Tibial artery (tissue), 4 donors: ENCODE results near the gene FAS.
A peak's percentile ranks its signal among the peaks of the same experiment; 100 is the strongest.

Source experiments
- DNase-seq, 2 donors: peaks; one replicate each; pipeline ENCODE4 v3.0.0-alpha.2; 2019
- H3K27ac ChIP-seq, 2 donors: fragments of 200-600 bp; sonication (generic) in 1 of 2; 1 replicate in 1 of 2; 2 replicates in 1 of 2; pipeline ENCODE4 v1.5.1; 2018 to 2019; ENCODE audit warnings: mild to moderate bottlenecking in 1 of 2
- H3K27me3 ChIP-seq, 2 donors: fragments of 200-600 bp; sonication (generic) in 1 of 2; one replicate each; pipeline versions ENCODE4 v1.5.1 to v1.6.0; 2016 to 2019
- H3K36me3 ChIP-seq, 3 donors: fragments of 200-600 bp; sonication (generic) in 2 of 3; one replicate each; pipeline ENCODE4 v1.5.1; 2016 to 2019; ENCODE audit warnings: mild to moderate bottlenecking in 2 of 3
- H3K4me1 ChIP-seq, 4 donors: fragments of 200-600 bp; sonication (generic) in 2 of 4; 1 replicate in 3 of 4; 2 replicates in 1 of 4; pipeline ENCODE4 v1.5.1; 2016 to 2019
- H3K4me3 ChIP-seq, 2 donors: fragments of 200-600 bp; sonication (generic) in 1 of 2; 1 replicate in 1 of 2; 2 replicates in 1 of 2; pipeline ENCODE4 v1.5.1; 2018 to 2019; ENCODE audit warnings: mild to moderate bottlenecking in 2 of 2
- H3K9me3 ChIP-seq, 3 donors: fragments of 200-600 bp; sonication (generic) in 1 of 3; one replicate each; pipeline ENCODE4 v1.5.1; 2016 to 2019
- CTCF ChIP-seq, 2 experiments: fragments of 200-600 bp in 1 of 2; fragments of 450-650 bp in 1 of 2; IDR thresholded peaks; one replicate each; pipeline ENCODE4 v1.5.1; 2017 to 2019; ENCODE audit warnings: antibody characterized with exemption in 2 of 2, mild to moderate bottlenecking in 1 of 2, moderate library complexity in 1 of 2
- intact Hi-C: fragments of 100-400 bp; cut with DNase I; formaldehyde crosslinking; loops from one replicate; pipeline ENCODE4 v1.15.0; 2023; ENCODE audit warnings: low total_unique reads

Gene FAS

GRCh38 chr10:88996927-88997326 lies 6.3 kb downstream of the FAS start:
- Histone ChIP-seq H3K27me3 (no peaks in the 10 kb centered on the region), H3K27ac (peak overlapping the region; percentile 7 to 92), H3K4me1 (peaks cover 0 to 91% (median 16%) of the 10 kb centered on the region in 4 donors), H3K36me3 (no peaks in the 10 kb centered on the region), H3K9me3 (no peaks in the 10 kb centered on the region), H3K4me3 (no peak overlapping the region)
- no peak for TF ChIP-seq CTCF (IDR thresholded peaks at IDR 0.05)
- intact Hi-C loops: no loop called here
- DNase-seq: no peak

GRCh38 chr10:88999625-89000024 lies 9.0 kb downstream of the FAS start:
- peak overlapping the region; percentile 71 to 92 for H3K27ac ChIP-seq
- peak overlapping the region; percentile 32 to 42 for H3K4me3 ChIP-seq
- no peaks in the 10 kb centered on the region for H3K9me3 ChIP-seq
- no peak for TF ChIP-seq CTCF (IDR thresholded peaks at IDR 0.05)
- H3K27me3 ChIP-seq: no peaks in the 10 kb centered on the region
- DNase-seq: no peak
- intact Hi-C loops: no loop called here
- H3K4me1 ChIP-seq: peaks cover 0 to 82% (median 16%) of the 10 kb centered on the region in 4 donors
- H3K36me3 ChIP-seq: peaks cover 9 to 13% (median 10%) of the 10 kb centered on the region in 3 donors

GRCh38 chr10:89001024-89001728 lies 10.6 kb downstream of the FAS start:
- peak overlapping the region; percentile 32 to 42 for H3K4me3 ChIP-seq
- no peaks in the 10 kb centered on the region for H3K27me3 ChIP-seq
- H3K4me1 ChIP-seq: peaks cover 0 to 68% (median 13%) of the 10 kb centered on the region in 4 donors
- no peak for DNase-seq
- H3K9me3 ChIP-seq: no peaks in the 10 kb centered on the region
- intact Hi-C loops: no loop called here
- peak overlapping the region; percentile 71 to 92 for H3K27ac ChIP-seq
- peaks cover 9 to 16% (median 10%) of the 10 kb centered on the region in 3 donors for H3K36me3 ChIP-seq
- no peak for TF ChIP-seq CTCF (IDR thresholded peaks at IDR 0.05)

GRCh38 chr10:89001729-89002072 lies 11.1 kb downstream of the FAS start:
- H3K36me3 ChIP-seq: peaks cover 9 to 16% (median 10%) of the 10 kb centered on the region in 3 donors
- H3K4me3 ChIP-seq: peak overlapping the region in 1 of 2 donors; percentile 22
- intact Hi-C loops: no loop called here
- H3K9me3 ChIP-seq: no peaks in the 10 kb centered on the region
- H3K27ac ChIP-seq: peak overlapping the region; percentile 71 to 92
- peaks cover 0 to 63% (median 13%) of the 10 kb centered on the region in 4 donors for H3K4me1 ChIP-seq
- TF ChIP-seq CTCF (IDR thresholded peaks at IDR 0.05): no peak
- no peaks in the 10 kb centered on the region for H3K27me3 ChIP-seq
- no peak for DNase-seq

- H3K9me3 ChIP-seq: no peaks in the 10 kb centered on the region
- no peaks in the 10 kb centered on the region for H3K27me3 ChIP-seq
- intact Hi-C loops: no loop called here
- peaks cover 9 to 16% (median 10%) of the 10 kb centered on the region in 3 donors for H3K36me3 ChIP-seq
- peaks cover 0 to 61% (median 13%) of the 10 kb centered on the region in 4 donors for H3K4me1 ChIP-seq
- no peak for TF ChIP-seq CTCF (IDR thresholded peaks at IDR 0.05)
- H3K4me3 ChIP-seq: peak overlapping the region in 1 of 2 donors; percentile 22
- peak overlapping the region; percentile 71 to 92 for H3K27ac ChIP-seq
- no peak for DNase-seq
These were observed 11.8 kb downstream of the FAS start for GRCh38 chr10:89002226-89002978.
